T-cell (primary cell): Measurements from ENCODE around the gene TENT5D. TPM values are rescaled to one million over a fixed set of nuclear protein-coding genes. Genes with fewer than 3 reads are reported as not detected.

Source experiments
- ATAC-seq, 4 experiments: fragments of 200-7000 bp in 3 of 4; fragments of 150-1000 bp in 1 of 4; cut with Tn5 transposase; replicated peaks in 1 of 4; 1 replicate in 3 of 4; 2 replicates in 1 of 4; pipeline ENCODE4 v1.10.0; 2021; ENCODE audit warnings: moderate library complexity in 3 of 4, mild to moderate bottlenecking in 2 of 4, moderate number of reproducible peaks in 1 of 4
- CTCF ChIA-PET, 2 donors: fragments of 300-600 bp; sonication (Branson Sonifier 250); formaldehyde crosslinking; loops; one replicate each; lab custom pipeline; 2022; ENCODE audit warnings: antibody characterized with exemption in 2 of 2; lab: Charles Lee
- POLR2A ChIA-PET, 2 donors: fragments of 300-600 bp; sonication (Branson Sonifier 250); formaldehyde crosslinking; loops; one replicate each; lab custom pipeline; 2022; ENCODE audit warnings: antibody characterized with exemption in 2 of 2; lab: Charles Lee
- DNase-seq, 35 experiments: peaks; one replicate each; pipeline versions ENCODE4 v3.0.0 to v3.0.0-alpha.2; 2013 to 2023
- H3K27ac ChIP-seq: one replicate; pipeline ENCODE4 v1.5.1; 2013; ENCODE audit warnings: low read length
- H3K27me3 ChIP-seq, 2 experiments: replicated peaks in 1 of 2; 1 replicate in 1 of 2; 2 replicates in 1 of 2; pipeline versions ENCODE4 v1.6.1 to v1.7.0; 2013; ENCODE audit warnings: low read length in 1 of 2, mixed read lengths in 1 of 2; ENCODE audit not compliant: control insufficient read depth in 2 of 2, insufficient read depth in 2 of 2; ENCODE audit errors: extremely low read depth in 1 of 2
- H3K36me3 ChIP-seq, 2 donors: 1 replicate in 1 of 2; 2 replicates in 1 of 2; pipeline versions ENCODE4 v1.6.1 to v1.7.0; 2013; ENCODE audit warnings: low read length in 1 of 2; ENCODE audit not compliant: control insufficient read depth in 2 of 2, insufficient read depth in 1 of 2; ENCODE audit errors: extremely low read depth in 1 of 2
- H3K4me1 ChIP-seq, 2 experiments: 1 replicate in 1 of 2; 2 replicates in 1 of 2; pipeline versions ENCODE4 v1.6.1 to v1.7.0; 2013; ENCODE audit warnings: low read length in 2 of 2, mixed read lengths in 1 of 2; ENCODE audit not compliant: insufficient read depth in 2 of 2, control insufficient read depth in 1 of 2; ENCODE audit errors: extremely low read depth in 1 of 2
- H3K4me3 ChIP-seq, 2 donors: 1 replicate in 1 of 2; 2 replicates in 1 of 2; pipeline versions ENCODE4 v1.5.1 to v1.7.0; 2013; ENCODE audit warnings: mild to moderate bottlenecking in 2 of 2, low read length in 1 of 2, moderate library complexity in 1 of 2; ENCODE audit not compliant: control insufficient read depth in 1 of 2; ENCODE audit errors: extremely low read depth in 1 of 2
- H3K9me3 ChIP-seq: 2 replicates; pipeline ENCODE4 v1.7.0; 2013
- H3K27ac Mint-ChIP-seq, 2 donors: one replicate each; pipeline ENCODE4 v1.8.0; 2020 to 2021; ENCODE audit warnings: mild to moderate bottlenecking in 2 of 2, mixed read lengths in 2 of 2
- H3K27me3 Mint-ChIP-seq, 2 donors: one replicate each; pipeline ENCODE4 v1.8.0; 2021 to 2022; ENCODE audit warnings: mixed read lengths in 2 of 2
- H3K36me3 Mint-ChIP-seq: one replicate; pipeline ENCODE4 v1.8.0; 2021; ENCODE audit warnings: mixed read lengths
- H3K4me1 Mint-ChIP-seq, 3 donors: one replicate each; pipeline ENCODE4 v1.8.0; 2020 to 2022; ENCODE audit warnings: mixed read lengths in 3 of 3, mild to moderate bottlenecking in 1 of 3
- H3K4me3 Mint-ChIP-seq, 3 donors: one replicate each; pipeline ENCODE4 v1.8.0; 2020 to 2022; ENCODE audit warnings: mild to moderate bottlenecking in 3 of 3, mixed read lengths in 3 of 3, moderate library complexity in 3 of 3
- H3K9me3 Mint-ChIP-seq, 3 donors: one replicate each; pipeline ENCODE4 v1.8.0; 2020 to 2022; ENCODE audit warnings: mixed read lengths in 3 of 3
- WGBS: methylation state at CpG from one replicate; pipeline ENCODE4 v1.1.5; 2013; ENCODE audit warnings: missing lambda C conversion rate; ENCODE audit not compliant: insufficient coverage; 5-methylcytosine and 5-hydroxymethylcytosine counted together
- total RNA-seq, 35 experiments: library from RNA in 6 of 35; stranded (reverse) in 6 of 35; fragments of 120-200 nt in 1 of 35; gene quantifications; one replicate each; pipeline versions ENCODE4 v1.2.1 to v1.2.4 and lab custom pipeline; 2013 to 2026

Gene TENT5D
- total RNA-seq, 5 donors from 2014 or later (not counting 1 experiment from before 2014, with no cell fraction given): not detected

DNA sequence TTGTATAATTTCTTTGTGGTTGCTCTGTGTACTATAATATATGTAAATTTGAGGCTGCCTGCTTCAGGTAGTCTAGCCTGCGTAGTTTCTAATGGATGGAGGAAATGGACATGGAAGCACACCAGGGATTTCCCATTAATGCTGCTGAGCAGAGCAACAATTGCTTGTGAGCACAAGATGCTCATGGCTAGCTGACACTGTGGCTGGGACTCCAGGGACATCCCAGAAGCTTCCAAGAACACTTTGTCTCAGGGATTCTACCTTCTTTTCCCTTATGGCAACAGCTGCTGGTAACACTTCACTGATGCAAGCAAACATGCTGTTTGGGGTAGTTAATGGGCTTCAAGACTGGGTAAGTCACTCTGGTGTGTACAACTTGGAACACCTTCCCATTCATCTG, 66.1 kb downstream of the TENT5D start:
- H3K27me3 ChIP-seq: no peaks in the 10 kb centered on the region
- H3K27ac ChIP-seq: no peak overlapping the region
- H3K9me3 ChIP-seq: no peaks in the 10 kb centered on the region
- CTCF ChIA-PET: no interaction called here
- H3K4me1 ChIP-seq: no peaks in the 10 kb centered on the region
- Mint-ChIP-seq H3K36me3 (no peaks in the 10 kb centered on the region), H3K27me3 (peaks cover 0 to 14% of the 10 kb centered on the region in 2 donors), H3K9me3 (peaks cover 0 to 2% (median 0%) of the 10 kb centered on the region in 3 donors), H3K4me3 (no peak overlapping the region), H3K4me1 (no peaks in the 10 kb centered on the region), H3K27ac (no peak overlapping the region)
- no peaks in the 10 kb centered on the region for H3K36me3 ChIP-seq
- POLR2A ChIA-PET: no interaction called here
- H3K4me3 ChIP-seq: no peak overlapping the region
- no peak for DNase-seq
- no peak for ATAC-seq
- no CpG with 5 or more reads among the region's 1 CpG for WGBS

GRCh38 chrX:80489166-80489565, 68.9 kb downstream of the TENT5D start:
- ATAC-seq: no peak
- Mint-ChIP-seq H3K4me1 (no peaks in the 10 kb centered on the region), H3K27me3 (peaks cover 0 to 10% of the 10 kb centered on the region in 2 donors), H3K27ac (no peak overlapping the region), H3K36me3 (no peaks in the 10 kb centered on the region), H3K4me3 (no peak overlapping the region), H3K9me3 (peaks cover 0 to 3% (median 0%) of the 10 kb centered on the region in 3 donors)
- H3K27me3 ChIP-seq: no peaks in the 10 kb centered on the region
- POLR2A ChIA-PET: no interaction called here
- no peak overlapping the region for H3K4me3 ChIP-seq
- no peaks in the 10 kb centered on the region for H3K4me1 ChIP-seq
- CTCF ChIA-PET: no interaction called here
- DNase-seq: no peak
- H3K9me3 ChIP-seq: no peaks in the 10 kb centered on the region
- H3K36me3 ChIP-seq: no peaks in the 10 kb centered on the region
- H3K27ac ChIP-seq: no peak overlapping the region
